ENCODE data around the gene ONECUT3.
"Not testable (repeated sequence)": the region's sequence is repeated elsewhere in the genome, so short reads cannot be mapped to it uniquely, and the experiment has no call there.

Gene ONECUT3

GRCh38 chr19:1755467-1756171, 2.3 kb downstream of the ONECUT3 start:
- no peak for DNase-seq (ENCODE audit: low read depth in 2 of 3, low spot score in 1 of 3)

DNA sequence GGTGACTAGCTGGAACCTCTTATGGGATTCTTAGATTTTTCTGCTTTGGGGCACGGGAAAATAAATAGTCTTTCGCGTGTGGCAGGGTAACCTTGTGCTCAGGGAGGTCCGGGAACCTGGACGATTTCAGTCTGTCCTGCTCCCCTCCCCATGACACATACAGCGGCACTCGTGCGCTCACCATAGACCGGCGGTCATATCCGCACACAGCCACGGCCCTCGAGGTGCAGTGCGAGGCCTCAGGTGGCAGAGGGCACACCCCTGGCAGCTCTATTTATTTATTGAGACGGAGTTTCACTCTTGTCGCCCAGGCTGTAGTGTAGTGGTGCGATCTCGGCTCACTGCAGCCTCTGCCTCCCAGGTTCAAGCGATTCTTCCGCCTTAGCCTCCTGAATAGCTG, 3.0 kb downstream of the ONECUT3 start:
- DNase-seq (ENCODE audit: low read depth in 2 of 3, low spot score in 1 of 3) = no peak

GRCh38 chr19:1756705-1757465, 3.6 kb downstream of the ONECUT3 start:
- no peak for DNase-seq (ENCODE audit: low read depth in 2 of 3, low spot score in 1 of 3)

DNA sequence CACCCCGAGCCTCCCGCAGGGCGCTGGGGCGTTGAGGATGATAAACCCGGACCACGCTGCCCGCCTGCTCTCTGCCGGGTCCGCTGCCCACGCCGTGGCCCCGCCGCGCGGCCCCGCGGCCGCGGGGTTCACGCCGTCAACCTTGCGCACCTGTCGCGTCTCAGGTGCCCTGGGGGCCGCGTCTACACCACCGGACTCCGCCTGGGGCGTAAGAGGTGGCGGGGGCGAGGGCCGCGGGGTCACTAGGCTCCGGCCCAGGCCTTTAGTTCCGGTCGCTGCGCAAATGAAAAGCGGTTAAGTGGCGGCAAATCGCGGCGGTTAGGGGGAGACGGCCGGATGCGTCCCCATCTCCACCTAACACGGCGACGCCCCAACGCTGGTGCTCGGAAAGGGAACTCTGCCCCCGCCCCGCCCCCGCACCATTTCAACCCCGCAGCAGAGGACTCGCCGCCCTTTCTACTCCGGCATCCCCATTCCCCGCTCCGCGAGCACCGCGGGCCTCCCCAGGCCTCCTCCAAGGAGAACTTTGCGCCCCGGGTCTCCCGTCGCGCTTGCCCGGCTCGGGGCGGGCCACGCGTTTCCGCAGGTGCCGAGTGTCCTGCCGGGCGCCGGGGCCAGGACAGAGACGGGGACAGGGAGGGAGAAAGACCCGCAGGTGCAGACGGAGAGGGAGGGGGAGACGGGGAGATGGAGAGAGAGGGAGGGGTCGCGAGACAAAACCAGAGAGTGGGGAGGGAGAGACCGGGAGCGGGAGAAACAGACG, 4.3 kb downstream of the ONECUT3 start:
- DNase-seq (ENCODE audit: low read depth in 2 of 3, low spot score in 1 of 3) = no peak

GRCh38 chr19:1758231-1758577, 4.9 kb downstream of the ONECUT3 start:
- DNase-seq (ENCODE audit: low read depth in 2 of 3, low spot score in 1 of 3) = no peak

- DNase-seq (ENCODE audit: low read depth in 2 of 3, low spot score in 1 of 3) = no peak
Observed at GRCh38 chr19:1758959-1759903, 5.9 kb downstream of the ONECUT3 start.

- no peak for DNase-seq (ENCODE audit: low read depth in 2 of 3, low spot score in 1 of 3)
Observed at GRCh38 chr19:1760020-1760419, 6.7 kb downstream of the ONECUT3 start.

DNA sequence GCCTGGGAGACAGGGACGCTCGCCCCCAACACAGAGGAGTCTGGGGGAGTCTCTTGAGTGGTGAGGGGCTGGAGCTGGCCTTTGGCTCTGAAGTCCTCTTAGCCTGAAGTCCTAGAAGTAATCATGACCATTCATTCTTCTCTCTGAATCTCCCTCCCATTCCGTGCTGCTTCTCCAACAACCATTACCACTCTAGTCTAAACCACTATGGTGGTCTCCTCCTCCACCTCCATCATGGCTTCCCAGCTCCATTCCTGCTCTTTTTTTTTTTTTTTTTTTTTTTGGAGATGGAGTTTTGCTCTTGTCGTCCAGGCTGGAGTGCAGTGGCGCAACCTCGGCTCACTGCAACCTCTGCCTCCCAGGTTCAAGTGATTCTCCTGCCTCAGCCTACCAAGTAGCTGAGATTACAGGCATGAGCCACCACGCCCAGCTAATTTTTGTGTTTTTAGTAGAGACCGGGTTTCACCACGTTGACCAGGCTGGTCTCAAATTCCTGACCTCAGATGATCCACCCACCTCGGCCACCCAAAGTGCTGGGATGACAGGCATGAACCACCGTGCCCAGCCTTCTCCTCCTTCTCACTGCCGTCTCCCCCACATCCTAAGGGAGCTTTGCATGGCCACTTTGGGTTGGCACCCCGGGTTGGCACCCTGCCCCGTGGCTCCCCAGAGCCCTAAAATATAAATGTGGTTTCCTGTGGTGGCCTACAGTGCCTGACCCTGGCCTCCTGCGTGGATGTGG, 7.7 kb downstream of the ONECUT3 start:
- DNase-seq (ENCODE audit: low read depth in 2 of 3, low spot score in 1 of 3) = not testable (repeated sequence)

DNA sequence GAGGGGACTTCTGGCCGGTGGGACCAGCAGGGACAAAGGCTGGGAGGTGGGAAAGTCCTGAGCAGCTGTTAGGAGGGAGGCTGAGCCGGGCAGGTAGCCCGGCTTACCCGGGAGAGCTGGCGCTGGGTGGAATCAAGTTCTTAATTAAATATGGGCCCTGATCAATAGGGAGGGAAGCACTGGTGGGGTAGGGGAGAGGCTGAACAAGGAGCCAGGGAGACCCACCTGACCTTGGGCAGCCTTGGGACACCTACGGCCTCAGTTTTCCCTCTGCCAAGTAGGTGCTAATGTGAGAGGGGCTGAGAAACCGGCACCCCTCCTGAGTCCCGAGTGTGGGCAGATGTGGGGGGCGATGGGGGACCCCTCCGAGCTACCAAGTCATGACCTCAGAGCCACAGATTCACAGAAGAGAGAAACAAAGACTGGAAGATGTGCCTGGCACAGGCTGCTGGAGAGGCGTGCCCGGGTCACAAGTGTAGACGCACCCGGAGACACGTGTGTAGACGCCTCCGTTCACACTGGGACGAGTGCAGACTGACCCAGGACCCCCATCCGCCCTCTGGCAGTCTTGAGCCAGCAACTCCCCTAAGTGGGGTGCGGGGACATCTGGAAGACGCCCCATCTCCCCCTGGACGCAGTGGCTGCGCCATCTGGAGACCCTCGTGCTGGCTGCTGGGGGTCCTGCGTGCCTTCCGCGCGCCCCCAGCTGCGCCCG, 8.4 kb downstream of the ONECUT3 start:
- DNase-seq (ENCODE audit: low read depth in 2 of 3, low spot score in 1 of 3) = no peak

DNA sequence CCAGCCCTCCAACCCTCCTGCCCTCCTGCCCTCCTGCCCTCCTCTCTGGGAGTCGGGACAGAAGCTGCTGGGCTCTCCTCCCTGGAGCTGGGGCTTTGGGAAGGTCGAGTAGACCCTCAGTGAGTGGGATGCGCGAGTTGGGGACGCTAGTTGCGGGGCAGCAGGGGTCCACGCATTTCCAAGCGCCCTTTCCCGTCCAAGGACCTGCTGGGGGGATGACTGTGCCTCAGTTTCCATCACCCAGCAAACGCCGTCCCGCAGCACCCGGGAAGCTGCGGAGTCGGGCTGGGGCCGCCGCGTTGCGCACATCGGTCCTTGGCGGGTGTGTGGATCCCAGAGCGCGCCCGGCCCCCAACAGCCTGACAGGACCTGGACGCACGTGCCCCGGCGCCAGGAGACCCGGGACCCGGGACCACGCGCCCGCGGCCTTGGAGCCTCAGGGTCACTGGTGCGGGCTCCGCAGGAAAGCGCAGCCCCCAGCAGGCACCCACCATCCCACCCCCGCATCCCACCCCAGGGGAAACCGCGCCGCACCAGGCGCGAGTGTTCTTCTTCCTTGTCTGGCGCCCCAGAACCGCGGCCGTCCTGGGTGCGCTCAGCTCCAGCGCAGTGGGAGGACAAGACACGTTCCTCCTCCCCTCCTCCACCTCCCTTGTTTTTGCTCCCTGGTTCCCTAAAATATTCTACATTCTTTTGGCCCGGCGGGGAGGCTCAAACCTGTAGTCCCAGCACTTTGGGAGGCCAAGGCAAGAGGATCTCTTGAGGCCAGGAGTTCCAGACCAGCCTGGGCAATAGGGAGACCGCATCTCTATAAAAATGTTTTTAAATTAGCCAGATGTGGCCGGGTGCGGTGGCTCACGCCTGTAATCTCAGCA, 9.2 kb downstream of the ONECUT3 start:
- no peak for DNase-seq (ENCODE audit: low read depth in 2 of 3, low spot score in 1 of 3)

- no peak for DNase-seq (ENCODE audit: low read depth in 2 of 3, low spot score in 1 of 3)
Observed at GRCh38 chr19:1763648-1764639, 10.6 kb downstream of the ONECUT3 start.

- no peak for DNase-seq (ENCODE audit: low read depth in 2 of 3, low spot score in 1 of 3)
Observed at GRCh38 chr19:1764729-1765128, 11.4 kb downstream of the ONECUT3 start.

DNA sequence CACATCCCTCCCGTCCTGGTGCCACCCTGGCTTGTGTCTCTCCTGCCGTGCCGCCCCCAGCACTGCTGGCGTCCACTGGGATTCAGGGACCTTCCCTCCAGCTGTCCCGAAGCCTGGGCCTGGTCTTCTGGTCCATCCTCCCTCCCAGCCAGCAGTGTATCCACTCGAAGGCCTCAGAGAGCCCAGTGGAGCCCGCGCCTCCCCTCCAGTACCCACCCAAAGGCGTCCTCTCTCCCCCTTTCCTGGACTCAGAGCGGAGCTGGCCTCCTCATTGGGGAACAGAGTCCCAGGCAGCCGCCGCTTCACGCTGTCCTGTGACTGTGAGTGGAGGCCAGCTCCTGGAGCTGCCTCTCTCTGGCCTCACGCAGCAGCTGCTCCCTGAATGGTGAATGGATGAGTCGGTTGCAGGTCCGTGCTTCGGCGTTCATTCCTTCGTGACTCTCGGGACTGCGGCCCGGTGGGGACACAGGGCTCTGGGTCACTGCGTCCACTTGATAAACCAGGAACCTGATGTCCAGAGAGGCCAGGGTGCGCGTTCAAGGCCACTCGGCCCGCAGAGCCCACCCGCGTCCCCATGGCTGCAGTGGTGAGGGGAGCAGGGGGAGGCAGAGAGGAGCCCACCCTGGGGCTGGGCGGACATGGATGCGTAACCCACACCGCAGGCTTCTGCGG, 12.1 kb downstream of the ONECUT3 start:
- no peak for DNase-seq (ENCODE audit: low read depth in 2 of 3, low spot score in 1 of 3)

GRCh38 chr19:1765904-1766799, 12.8 kb downstream of the ONECUT3 start:
- no peak for DNase-seq (ENCODE audit: low read depth in 2 of 3, low spot score in 1 of 3)

DNA sequence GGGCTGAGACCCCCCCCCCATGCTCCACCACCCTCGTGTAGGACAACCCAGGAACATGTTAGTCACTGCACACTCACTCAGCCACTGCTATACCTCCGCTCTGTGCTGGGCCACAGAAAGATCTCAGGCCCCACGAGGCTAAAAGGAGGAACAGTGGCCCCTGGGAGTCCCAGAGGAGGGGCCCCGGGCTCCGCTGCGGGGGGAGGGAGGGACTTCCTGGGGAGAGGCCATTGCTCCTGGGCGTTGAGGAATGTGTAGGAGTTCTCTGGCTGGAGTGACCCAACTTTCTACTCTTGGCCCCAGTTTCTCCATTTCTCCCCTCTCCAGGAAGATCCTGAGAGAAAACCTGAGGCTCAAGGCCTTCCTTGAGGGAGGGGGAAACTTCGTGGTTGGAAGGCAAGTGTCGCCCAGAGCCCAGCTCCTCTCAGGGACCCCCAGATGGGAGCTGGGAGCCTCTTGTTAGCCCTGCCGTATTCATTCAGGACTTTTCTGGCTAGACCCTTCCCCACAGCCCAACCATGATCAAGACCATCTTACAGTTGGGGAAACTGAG, 13.6 kb downstream of the ONECUT3 start:
- DNase-seq (ENCODE audit: low read depth in 2 of 3, low spot score in 1 of 3) = no peak

Data from stimulated activated CD4-positive, alpha-beta T cell treated with anti-CD3 and anti-CD28 coated beads, Interleukin-12 subunit alpha, Interleukin-12 subunit beta, amount 100 ng/mL, for 48 hours (primary cell).